ENCODE measurements around the gene SHMT2.

DNA sequence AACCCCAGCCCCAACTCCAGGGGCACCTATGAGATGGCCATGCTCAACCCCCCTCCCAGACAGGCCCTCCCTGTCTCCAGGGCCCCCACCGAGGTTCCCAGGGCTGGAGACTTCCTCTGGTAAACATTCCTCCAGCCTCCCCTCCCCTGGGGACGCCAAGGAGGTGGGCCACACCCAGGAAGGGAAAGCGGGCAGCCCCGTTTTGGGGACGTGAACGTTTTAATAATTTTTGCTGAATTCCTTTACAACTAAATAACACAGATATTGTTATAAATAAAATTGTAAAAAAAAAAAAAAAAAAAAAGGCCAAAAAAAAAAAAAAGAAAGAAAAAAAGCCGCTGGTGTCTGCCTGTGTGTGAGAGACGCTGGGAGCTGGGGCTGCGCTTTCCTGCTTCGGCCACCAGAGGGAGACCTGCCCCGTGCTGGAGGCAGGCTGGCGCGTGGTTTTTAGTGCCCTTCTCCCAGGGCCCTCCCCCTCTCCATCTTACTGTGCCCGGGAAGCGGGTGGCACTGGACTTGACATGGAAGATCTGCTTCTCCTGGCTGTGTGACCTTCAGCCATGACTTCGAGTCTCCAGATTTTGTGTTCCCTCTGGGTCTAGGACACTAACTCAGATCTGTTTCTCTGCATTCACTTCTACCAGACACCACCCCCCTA is 16.3 kb upstream of the SHMT2 start:
- TF ChIP-seq POLR2A (IDR thresholded peaks at IDR 0.05; ENCODE audit: borderline replicate concordance, extremely low read depth, insufficient read depth, insufficient read length) = no peak
- TF ChIP-seq, protein P1, sequence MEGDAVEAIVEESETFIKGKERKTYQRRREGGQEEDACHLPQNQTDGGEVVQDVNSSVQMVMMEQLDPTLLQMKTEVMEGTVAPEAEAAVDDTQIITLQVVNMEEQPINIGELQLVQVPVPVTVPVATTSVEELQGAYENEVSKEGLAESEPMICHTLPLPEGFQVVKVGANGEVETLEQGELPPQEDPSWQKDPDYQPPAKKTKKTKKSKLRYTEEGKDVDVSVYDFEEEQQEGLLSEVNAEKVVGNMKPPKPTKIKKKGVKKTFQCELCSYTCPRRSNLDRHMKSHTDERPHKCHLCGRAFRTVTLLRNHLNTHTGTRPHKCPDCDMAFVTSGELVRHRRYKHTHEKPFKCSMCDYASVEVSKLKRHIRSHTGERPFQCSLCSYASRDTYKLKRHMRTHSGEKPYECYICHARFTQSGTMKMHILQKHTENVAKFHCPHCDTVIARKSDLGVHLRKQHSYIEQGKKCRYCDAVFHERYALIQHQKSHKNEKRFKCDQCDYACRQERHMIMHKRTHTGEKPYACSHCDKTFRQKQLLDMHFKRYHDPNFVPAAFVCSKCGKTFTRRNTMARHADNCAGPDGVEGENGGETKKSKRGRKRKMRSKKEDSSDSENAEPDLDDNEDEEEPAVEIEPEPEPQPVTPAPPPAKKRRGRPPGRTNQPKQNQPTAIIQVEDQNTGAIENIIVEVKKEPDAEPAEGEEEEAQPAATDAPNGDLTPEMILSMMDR (IDR thresholded peaks at IDR 0.05 in 2 of 3, conservative IDR thresholded peaks at IDR 0.05 in 1 of 3; ENCODE audit: borderline replicate concordance in 1 of 3, insufficient read depth in 1 of 3, low read depth in 2 of 3, low read length in 2 of 3) = peak; percentile 86 to 97 (median 97)
- peak; percentile 16; the same call in 1 of the 2 replicates for TF ChIP-seq POLR2AphosphoS5 (IDR thresholded peaks at IDR 0.05; ENCODE audit: low read depth, low read length)
- no peak for TF ChIP-seq EZH2phosphoT487 (IDR thresholded peaks at IDR 0.05; ENCODE audit: borderline replicate concordance)
- no peak for TF ChIP-seq ZFX (IDR thresholded peaks at IDR 0.05)
- no peak for TF ChIP-seq CEBPB (IDR thresholded peaks at IDR 0.05; ENCODE audit: low read depth)
- TF ChIP-seq, protein P2, sequence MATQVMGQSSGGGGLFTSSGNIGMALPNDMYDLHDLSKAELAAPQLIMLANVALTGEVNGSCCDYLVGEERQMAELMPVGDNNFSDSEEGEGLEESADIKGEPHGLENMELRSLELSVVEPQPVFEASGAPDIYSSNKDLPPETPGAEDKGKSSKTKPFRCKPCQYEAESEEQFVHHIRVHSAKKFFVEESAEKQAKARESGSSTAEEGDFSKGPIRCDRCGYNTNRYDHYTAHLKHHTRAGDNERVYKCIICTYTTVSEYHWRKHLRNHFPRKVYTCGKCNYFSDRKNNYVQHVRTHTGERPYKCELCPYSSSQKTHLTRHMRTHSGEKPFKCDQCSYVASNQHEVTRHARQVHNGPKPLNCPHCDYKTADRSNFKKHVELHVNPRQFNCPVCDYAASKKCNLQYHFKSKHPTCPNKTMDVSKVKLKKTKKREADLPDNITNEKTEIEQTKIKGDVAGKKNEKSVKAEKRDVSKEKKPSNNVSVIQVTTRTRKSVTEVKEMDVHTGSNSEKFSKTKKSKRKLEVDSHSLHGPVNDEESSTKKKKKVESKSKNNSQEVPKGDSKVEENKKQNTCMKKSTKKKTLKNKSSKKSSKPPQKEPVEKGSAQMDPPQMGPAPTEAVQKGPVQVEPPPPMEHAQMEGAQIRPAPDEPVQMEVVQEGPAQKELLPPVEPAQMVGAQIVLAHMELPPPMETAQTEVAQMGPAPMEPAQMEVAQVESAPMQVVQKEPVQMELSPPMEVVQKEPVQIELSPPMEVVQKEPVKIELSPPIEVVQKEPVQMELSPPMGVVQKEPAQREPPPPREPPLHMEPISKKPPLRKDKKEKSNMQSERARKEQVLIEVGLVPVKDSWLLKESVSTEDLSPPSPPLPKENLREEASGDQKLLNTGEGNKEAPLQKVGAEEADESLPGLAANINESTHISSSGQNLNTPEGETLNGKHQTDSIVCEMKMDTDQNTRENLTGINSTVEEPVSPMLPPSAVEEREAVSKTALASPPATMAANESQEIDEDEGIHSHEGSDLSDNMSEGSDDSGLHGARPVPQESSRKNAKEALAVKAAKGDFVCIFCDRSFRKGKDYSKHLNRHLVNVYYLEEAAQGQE (IDR thresholded peaks at IDR 0.05; ENCODE audit: low read depth) = no peak
- no peak for TF ChIP-seq EZH2 (IDR thresholded peaks at IDR 0.05)
- peak; percentile 22 for TF ChIP-seq YY1 (IDR thresholded peaks at IDR 0.05; ENCODE audit: extremely low read depth, insufficient replicate concordance, low read depth, low read length)
- no peak for TF ChIP-seq SP1 (IDR thresholded peaks at IDR 0.05; ENCODE audit: low read depth)
- TF ChIP-seq RAD21 (IDR thresholded peaks at IDR 0.05; ENCODE audit: low read depth) = peak; percentile 87
- TF ChIP-seq, protein P3, sequence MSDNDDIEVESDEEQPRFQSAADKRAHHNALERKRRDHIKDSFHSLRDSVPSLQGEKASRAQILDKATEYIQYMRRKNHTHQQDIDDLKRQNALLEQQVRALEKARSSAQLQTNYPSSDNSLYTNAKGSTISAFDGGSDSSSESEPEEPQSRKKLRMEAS (IDR thresholded peaks at IDR 0.05) = peak; percentile 83
- TF ChIP-seq SRF (IDR thresholded peaks at IDR 0.05; ENCODE audit: low read depth) = no peak
